Right ventricle myocardium inferior (tissue), 1 donor: ENCODE measurements around the gene NFKB1. TPM values are rescaled to one million over a fixed set of nuclear protein-coding genes. Genes with fewer than 3 reads are reported as not detected.
A peak's percentile ranks its signal among the peaks of the same experiment; 100 is the strongest.

Experiments
- ATAC-seq: fragments of 200-7000 bp; cut with Tn5 transposase; one replicate; pipeline ENCODE4 v1.9.1; 2020; ENCODE audit warnings: mild to moderate bottlenecking, moderate library complexity
- DNase-seq: peaks from one replicate; pipeline ENCODE4 v3.0.0; 2021; ENCODE audit errors: missing footprints
- intact Hi-C: fragments of 100-400 bp; cut with DNase I; formaldehyde crosslinking; loops from one replicate; pipeline ENCODE4 v1.11.0; 2022
- total RNA-seq: library from RNA; stranded (reverse); fragmentation: NEBNext Ultra II Directional; extraction: Animal tissue kit (Norgen Biotek cat#: 25700); gene quantifications from one replicate; pipeline ENCODE4 v1.2.1, GENCODE V29; 2021
- donor health status: DM: no; HTN: yes; CAD: no; lungs with severe emphysema.

NFKB1 gene
- total RNA-seq, 1 donor from 2014 or later, result 20.6 TPM

- DNase-seq (no peak), ATAC-seq (no peak)
- intact Hi-C loops, result no loop called here
Observed at GRCh38 chr4:102492531-102493241, 8.5 kb upstream of the NFKB1 start.

- DNase-seq (no peak), ATAC-seq (no peak)
- intact Hi-C loops, result no loop called here
Observed at GRCh38 chr4:102493257-102493656, 7.9 kb upstream of the NFKB1 start.

GRCh38 chr4:102493794-102494193 is 7.4 kb upstream of the NFKB1 start:
- DNase-seq, result no peak
- ATAC-seq, result no peak
- intact Hi-C loops, result no loop called here

- no peak for DNase-seq
- intact Hi-C loops, result no loop called here
- ATAC-seq, result no peak
Observed at GRCh38 chr4:102494603-102495002, 6.6 kb upstream of the NFKB1 start.

- intact Hi-C loops, result no loop called here
- no peak for ATAC-seq
- DNase-seq, result no peak
Observed at GRCh38 chr4:102497986-102498385, 3.2 kb upstream of the NFKB1 start.

GRCh38 chr4:102500352-102500695 is 835 bp upstream of the NFKB1 start:
- intact Hi-C loops, result loop anchor here (2.0 to 5.0 kb wide), 3 partner anchors 54 to 97 kb away; no protein-coding TSS in a partner anchor
- DNase-seq (no peak), ATAC-seq (no peak)

- DNase-seq (no peak), ATAC-seq (peak; percentile 68)
- intact Hi-C loops, result loop anchor here (1.0 to 5.0 kb wide), 4 partner anchors 53 to 326 kb away; partner anchors contain the start of gene UBE2D3
Observed at GRCh38 chr4:102501447-102501696, 213 bp downstream of the NFKB1 start.

GRCh38 chr4:102502543-102502818 is 1.3 kb downstream of the NFKB1 start:
- intact Hi-C loops, result loop anchor here (5.0 kb wide), 2 partner anchors 70 to 95 kb away; no protein-coding TSS in a partner anchor
- ATAC-seq, result no peak
- no peak for DNase-seq

- DNase-seq (no peak), ATAC-seq (no peak)
- intact Hi-C loops, result loop anchor here (5.0 kb wide), 2 partner anchors 71 to 94 kb away; no protein-coding TSS in a partner anchor
Observed at GRCh38 chr4:102503301-102503746, 2.2 kb downstream of the NFKB1 start.

GRCh38 chr4:102503831-102504786 is 3.0 kb downstream of the NFKB1 start:
- DNase-seq (no peak), ATAC-seq (no peak)
- intact Hi-C loops, result loop anchor here (5.0 kb wide), 2 partner anchors 72 to 93 kb away; no protein-coding TSS in a partner anchor

- intact Hi-C loops, result loop anchor here (5.0 kb wide), 2 partner anchors 73 to 92 kb away; no protein-coding TSS in a partner anchor
- no peak for ATAC-seq
- no peak for DNase-seq
Observed at GRCh38 chr4:102504941-102505340, 3.8 kb downstream of the NFKB1 start.

GRCh38 chr4:102505708-102506107 is 4.5 kb downstream of the NFKB1 start:
- DNase-seq (no peak), ATAC-seq (no peak)
- intact Hi-C loops, result no loop called here

GRCh38 chr4:102506523-102506922 is 5.4 kb downstream of the NFKB1 start:
- intact Hi-C loops, result no loop called here
- ATAC-seq (no peak), DNase-seq (no peak)

- intact Hi-C loops, result no loop called here
- DNase-seq (no peak), ATAC-seq (no peak)
Observed at GRCh38 chr4:102511830-102512605, 10.9 kb downstream of the NFKB1 start.

GRCh38 chr4:102514298-102514964 is 13.3 kb downstream of the NFKB1 start:
- intact Hi-C loops, result no loop called here
- ATAC-seq (no peak), DNase-seq (no peak)

- intact Hi-C loops, result no loop called here
- ATAC-seq (no peak), DNase-seq (no peak)
Observed at GRCh38 chr4:102517753-102518152, 16.6 kb downstream of the NFKB1 start.

- ATAC-seq (peak; percentile 44), DNase-seq (no peak)
- intact Hi-C loops, result no loop called here
Observed at GRCh38 chr4:102518703-102519131, 17.6 kb downstream of the NFKB1 start.

GRCh38 chr4:102519925-102520324 is 18.8 kb downstream of the NFKB1 start:
- no peak for DNase-seq
- no peak for ATAC-seq
- intact Hi-C loops, result no loop called here

GRCh38 chr4:102521570-102521969 is 20.4 kb downstream of the NFKB1 start:
- no peak for ATAC-seq
- intact Hi-C loops, result no loop called here
- no peak for DNase-seq
